GM12878 (cell line): ENCODE data around the gene TMCC2. TPM values are rescaled to one million over a fixed set of nuclear protein-coding genes. Genes with fewer than 3 reads are reported as not detected.

ENCODE experiments used
- ATAC-seq: fragments of 200-7000 bp; cut with Tn5 transposase; 3 replicates; pipeline ENCODE4 v1.9.1; 2020; ENCODE audit warnings: mild to moderate bottlenecking, moderate library complexity
- BruUV-seq: library from RNA; stranded (reverse); fragments of 400-500 nt; replicated peaks from 2 replicates; lab custom pipeline; 2021; lab: Mats Ljungman, UMichigan
- CTCF ChIA-PET: fragments of 300-600 bp; sonication (Branson Sonifier 250); formaldehyde crosslinking; extraction: SDS; loops from one replicate; lab custom pipeline; 2021; ENCODE audit warnings: inconsistent platforms; lab: Yijun Ruan, JAX
- POLR2A ChIA-PET: fragments of 350-600 bp; formaldehyde crosslinking; extraction: SDS; loops from one replicate; lab custom pipeline; 2021; ENCODE audit warnings: inconsistent platforms; lab: Charles Lee
- RAD21 ChIA-PET: fragments of 300-600 bp; sonication (Branson Sonifier 250); formaldehyde crosslinking; loops from one replicate; lab custom pipeline; 2023; ENCODE audit warnings: antibody characterized with exemption; ENCODE audit not compliant: unreplicated experiment; lab: Charles Lee
- SMC1A ChIA-PET: fragments of 300-600 bp; sonication (Branson Sonifier 250); formaldehyde crosslinking; loops from one replicate; lab custom pipeline; 2023; ENCODE audit not compliant: unreplicated experiment, uncharacterized antibody; lab: Charles Lee
- DNase-seq: peaks from one replicate; pipeline ENCODE4 v3.0.0-alpha.2; 2011; ENCODE audit warnings: low read depth, low spot score
- FAIRE-seq: peaks from 3 replicates; lab custom pipeline; 2011; peaks lifted over from hg19 to GRCh38; lab: Jason Lieb, UNC
- H2AFZ ChIP-seq: 2 replicates; pipeline ENCODE4 v1.6.0; 2011; ENCODE audit warnings: low read depth, low read length, control low read depth; ENCODE audit not compliant: control insufficient read depth
- H3K27ac ChIP-seq: 2 replicates; pipeline ENCODE4 v1.5.1; 2011; ENCODE audit warnings: control low read depth; ENCODE audit not compliant: control insufficient read depth, insufficient read depth
- H3K27me3 ChIP-seq, 2 experiments: replicated peaks in 1 of 2; 2 replicates each; pipeline versions ENCODE4 v1.6.0 to v1.6.1; 2011; ENCODE audit warnings: low read length in 1 of 2; ENCODE audit not compliant: control insufficient read depth in 2 of 2, insufficient read depth in 2 of 2
- H3K36me3 ChIP-seq, 2 experiments: 2 replicates each; pipeline ENCODE4 v1.5.1; 2011; ENCODE audit warnings: low read length in 1 of 2; ENCODE audit not compliant: control insufficient read depth in 2 of 2, insufficient read depth in 2 of 2
- H3K4me1 ChIP-seq: 2 replicates; pipeline ENCODE4 v1.6.1; 2011; ENCODE audit warnings: mild to moderate bottlenecking, low read length, moderate library complexity, mixed read lengths; ENCODE audit not compliant: control insufficient read depth, insufficient read depth
- H3K4me2 ChIP-seq: 2 replicates; pipeline ENCODE4 v1.6.0; 2011; ENCODE audit warnings: control low read depth; ENCODE audit not compliant: control insufficient read depth, insufficient read depth
- H3K4me3 ChIP-seq: fragments of 200-600 bp; sonication (generic); 2 replicates; pipeline ENCODE4 v1.5.1; 2016
- H3K79me2 ChIP-seq: 2 replicates; pipeline ENCODE4 v1.6.0; 2011; ENCODE audit warnings: low read length; ENCODE audit not compliant: control insufficient read depth, insufficient read depth
- H3K9ac ChIP-seq: 2 replicates; pipeline ENCODE4 v1.8.0; 2011; ENCODE audit warnings: low read length, control low read depth, mixed read lengths; ENCODE audit not compliant: control insufficient read depth, insufficient read depth
- H3K9me3 ChIP-seq: replicated peaks from 3 replicates; pipeline ENCODE4 v1.5.1; 2011; ENCODE audit warnings: mild to moderate bottlenecking, low read length; ENCODE audit not compliant: control insufficient read depth, insufficient read depth
- H4K20me1 ChIP-seq: 2 replicates; pipeline ENCODE4 v1.6.0; 2011; ENCODE audit not compliant: control insufficient read depth, insufficient read depth
- DPF2 ChIP-seq: fragments of 450-650 bp; IDR thresholded peaks from 2 replicates; pipeline ENCODE4 v1.6.1; 2017; ENCODE audit warnings: mild to moderate bottlenecking
- PKNOX1 ChIP-seq: fragments of 450-650 bp; IDR thresholded peaks from 2 replicates; pipeline ENCODE4 v1.6.1; 2016; ENCODE audit warnings: mild to moderate bottlenecking
- REST ChIP-seq: IDR thresholded peaks from 2 replicates; pipeline ENCODE4 v1.6.1; 2012; ENCODE audit warnings: mild to moderate bottlenecking, low read depth, low read length
- WGBS: methylation state at CpG from one replicate; pipeline ENCODE4 v1.1.6; 2016; ENCODE audit warnings: low lambda C conversion rate; ENCODE audit not compliant: insufficient replicate concordance, insufficient coverage; ENCODE audit errors: missing lambda C conversion rate; 5-methylcytosine and 5-hydroxymethylcytosine counted together
- in situ Hi-C: fragments of 300-500 bp; cut with MboI; formaldehyde crosslinking; loops from 9 replicates; pipeline ENCODE4 v1.14.3; 2018; ENCODE audit warnings: mixed read lengths
- intact Hi-C: fragments of 100-400 bp; cut with micrococcal nuclease; formaldehyde crosslinking; loops from one replicate; pipeline ENCODE4 v1.14.2; 2022; ENCODE audit not compliant: unreplicated experiment
- polyA plus RNA-seq, 11 experiments: library from polyadenylated mRNA; depleted of rRNA in 4 of 11; unstranded in 6 of 11; stranded (reverse) in 5 of 11; fragments of >200 nt; fragmentation: Nextera tagmentation in 4 of 11; fragmentation: Illumina TruSeq in 1 of 11; extraction: Ambion mirVana in 4 of 11; extraction: Trizol in 1 of 11; gene quantifications; 1 replicate in 1 of 11; 2 replicates in 10 of 11; pipeline versions ENCODE4 v1.2.1 to v1.2.3, GENCODE V29; 2011 to 2016; ENCODE audit warnings: inconsistent platforms in 2 of 11, missing spikeins in 2 of 11, low read depth in 1 of 11
- total RNA-seq, 4 experiments: library from RNA; depleted of rRNA in 3 of 4; stranded (reverse); fragments of >200 nt in 3 of 4; fragmentation: Illumina TruSeq in 1 of 4; extraction: Trizol in 1 of 4; gene quantifications; 2 replicates each; pipeline versions ENCODE4 v1.2.1 to v1.2.3, GENCODE V29; 2013 to 2021

The TMCC2 gene
- total and polyA plus RNA-seq, 10 of the 15 experiments (the other 5 are each of a cell fraction or from before 2014, with no cell fraction given) = 0.06 to 2.3 (median 0.76) TPM

GRCh38 chr1:205243350-205244191, 15.8 kb downstream of the TMCC2 start:
- in situ Hi-C loops (no loop called here), intact Hi-C loops (no loop called here)
- no peaks in the 10 kb centered on the region for H3K9me3 ChIP-seq
- no peaks in the 10 kb centered on the region for H4K20me1 ChIP-seq
- peak; percentile 12; the same call in 2 of the 3 replicates for ATAC-seq
- POLR2A ChIA-PET = interaction anchor here (0.8 to 1.8 kb wide), 7 partner anchors 10 to 14 kb away, joined by 3 to 10 read pairs (median 4); no protein-coding TSS in a partner anchor
- CTCF ChIA-PET = interaction anchor here (1.2 to 22.4 kb wide), 7 partner anchors 11 to 242 kb away, joined by 3 to 836 read pairs (median 6); partner anchors contain the start of gene TMCC2
- RAD21 ChIA-PET = interaction anchor here (0.6 to 24.5 kb wide), 4 partner anchors 8 to 196 kb away, joined by 3 to 728 read pairs (median 366); partner anchors contain the start of gene TMCC2
- H3K27ac ChIP-seq = no peak overlapping the region
- SMC1A ChIA-PET = interaction anchor here (0.9 to 11.7 kb wide), 6 partner anchors 8 to 168 kb away, joined by 3 to 154 read pairs (median 4); partner anchors contain the start of gene TMCC2
- no peak overlapping the region for H3K4me3 ChIP-seq
- no peak for DNase-seq
- no TSS peak for BruUV-seq
- no peak overlapping the region for H2AFZ ChIP-seq
- 50% methylated on average over 8 of the region's 8 CpGs for WGBS
- no peak overlapping the region for H3K4me2 ChIP-seq
- H3K36me3 ChIP-seq = no peaks in the 10 kb centered on the region
- FAIRE-seq = peak; percentile 13
- peaks cover 2% of the 10 kb centered on the region for H3K4me1 ChIP-seq
- H3K79me2 ChIP-seq = no peaks in the 10 kb centered on the region
- H3K9ac ChIP-seq = no peak overlapping the region
- H3K27me3 ChIP-seq = no peaks in the 10 kb centered on the region; a peak in 3 of 4 replicates
- peak; percentile 64; the same call in 1 of the 2 replicates for TF ChIP-seq REST
- TF ChIP-seq DPF2 = no peak
- TF ChIP-seq PKNOX1 = peak; percentile 27; the same call in 1 of the 2 replicates
